Uterus (tissue), 4 donors: ENCODE results near the gene RMRP. TPM values are rescaled to one million over a fixed set of nuclear protein-coding genes. Genes with fewer than 3 reads are reported as not detected.
"Not testable (repeated sequence)": the region's sequence is repeated elsewhere in the genome, so short reads cannot be mapped to it uniquely, and the experiment has no call there.

Source experiments
- DNase-seq, 2 donors: peaks; one replicate each; pipeline ENCODE4 v3.0.0-alpha.2; 2019 to 2020
- H3K27ac ChIP-seq, 2 donors: fragments of 200-600 bp; sonication (generic); 1 replicate in 1 of 2; 2 replicates in 1 of 2; pipeline ENCODE4 v1.5.1; 2016 to 2018
- H3K27me3 ChIP-seq, 2 donors: fragments of 200-600 bp; sonication (generic); one replicate each; pipeline ENCODE4 v1.5.1; 2018 to 2019; ENCODE audit warnings: control low read depth in 1 of 2
- H3K36me3 ChIP-seq, 2 donors: fragments of 200-600 bp; sonication (generic); one replicate each; pipeline ENCODE4 v1.5.1; 2019; ENCODE audit warnings: control low read depth in 1 of 2
- H3K4me1 ChIP-seq, 2 donors: fragments of 200-600 bp; sonication (generic); one replicate each; pipeline ENCODE4 v1.5.1; 2018 to 2019; ENCODE audit warnings: control low read depth in 1 of 2
- H3K4me3 ChIP-seq, 2 donors: fragments of 200-600 bp; sonication (generic); 1 replicate in 1 of 2; 2 replicates in 1 of 2; pipeline ENCODE4 v1.5.1; 2018 to 2019; ENCODE audit warnings: mild to moderate bottlenecking in 1 of 2
- H3K9me3 ChIP-seq, 2 donors: fragments of 200-600 bp; sonication (generic); one replicate each; pipeline ENCODE4 v1.5.1; 2019; ENCODE audit warnings: control low read depth in 1 of 2
- POLR2A ChIP-seq, 2 donors: fragments of 450-650 bp; IDR thresholded peaks; one replicate each; pipeline ENCODE4 v1.6.1; 2016; ENCODE audit warnings: antibody characterized with exemption in 2 of 2, mild to moderate bottlenecking in 1 of 2, moderate library complexity in 1 of 2
- intact Hi-C: fragments of 100-400 bp; cut with DNase I; formaldehyde crosslinking; loops from one replicate; pipeline ENCODE4 v1.15.1; 2023; ENCODE audit warnings: low total_unique reads
- total RNA-seq, 4 donors: library from RNA; depleted of rRNA in 3 of 4; stranded (reverse); fragments of >200 nt in 3 of 4; gene quantifications; one replicate each; pipeline versions ENCODE4 v1.1.0 to v1.2.4, GENCODE V29; 2014 to 2023
- TF ChIP-seq, protein P1 (sequence below), 4 experiments: fragments of 200-600 bp in 2 of 4; fragments of 450-650 bp in 2 of 4; sonication (generic) in 2 of 4; IDR thresholded peaks; one replicate each; pipeline ENCODE4 v1.5.1; 2016 to 2019; ENCODE audit warnings: antibody characterized with exemption in 4 of 4, mild to moderate bottlenecking in 2 of 4, moderate library complexity in 1 of 4
- donor health status: DM: yes; HTN: yes; CAD: no.

RMRP gene
- total RNA-seq, 4 donors from 2014 or later, result 2,632 to 57,722 (median 9,015) TPM

DNA sequence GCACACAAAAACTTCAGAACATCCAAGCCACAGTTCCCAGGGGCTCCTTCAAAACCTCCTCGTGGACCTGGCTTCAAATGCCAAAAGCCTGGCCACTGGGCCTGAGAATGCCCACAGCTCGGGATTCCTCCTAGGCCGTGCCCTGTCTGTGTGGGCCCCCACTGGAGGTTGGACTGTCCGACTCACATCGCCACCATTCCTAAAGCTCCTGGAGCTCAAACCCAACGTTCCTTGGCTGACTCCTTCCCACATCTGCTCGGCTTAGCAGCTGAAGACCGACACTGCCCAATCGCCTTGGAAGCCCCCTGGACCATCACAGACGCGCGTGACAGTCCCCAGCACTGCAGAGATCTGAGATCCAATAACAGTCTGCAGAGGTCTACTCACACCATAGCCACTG, 14.8 kb downstream of the RMRP start:
- intact Hi-C loops, result no loop called here

DNA sequence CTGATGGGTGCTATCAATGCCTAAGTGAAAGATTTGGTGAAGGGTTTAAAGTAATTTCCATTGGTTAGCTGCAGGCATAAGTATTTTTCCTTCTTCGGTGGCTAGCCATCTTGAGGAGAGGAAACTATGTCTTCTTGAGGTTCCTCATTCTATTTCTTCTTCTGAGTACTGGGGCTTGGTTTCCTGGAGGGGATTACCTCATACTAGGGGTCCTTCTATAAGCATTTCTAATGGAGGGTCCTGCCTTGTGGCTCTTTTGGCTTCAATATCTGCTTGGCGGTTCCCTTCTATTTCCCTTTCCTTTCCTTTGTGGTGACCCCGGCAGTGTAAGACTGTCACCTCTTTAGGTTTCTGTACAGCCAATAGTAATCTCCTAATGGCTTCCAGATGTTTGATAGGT, 16.3 kb downstream of the RMRP start:
- DNase-seq, intact Hi-C loops, H3K27me3 ChIP-seq, H3K4me1 ChIP-seq, H3K27ac ChIP-seq, H3K4me3 ChIP-seq, H3K9me3 ChIP-seq, H3K36me3 ChIP-seq: not testable (repeated sequence)

More for the DNA sequence above, 14.8 kb downstream of the RMRP start:
- Histone ChIP-seq H3K4me1 (no peaks in the 10 kb centered on the region), H3K4me3 (no peak overlapping the region), H3K36me3 (no peaks in the 10 kb centered on the region), H3K9me3 (no peaks in the 10 kb centered on the region), H3K27me3 (no peaks in the 10 kb centered on the region), H3K27ac (no peak overlapping the region)
- TF ChIP-seq POLR2A (IDR thresholded peaks at IDR 0.05), result no peak
- TF ChIP-seq, protein P1, sequence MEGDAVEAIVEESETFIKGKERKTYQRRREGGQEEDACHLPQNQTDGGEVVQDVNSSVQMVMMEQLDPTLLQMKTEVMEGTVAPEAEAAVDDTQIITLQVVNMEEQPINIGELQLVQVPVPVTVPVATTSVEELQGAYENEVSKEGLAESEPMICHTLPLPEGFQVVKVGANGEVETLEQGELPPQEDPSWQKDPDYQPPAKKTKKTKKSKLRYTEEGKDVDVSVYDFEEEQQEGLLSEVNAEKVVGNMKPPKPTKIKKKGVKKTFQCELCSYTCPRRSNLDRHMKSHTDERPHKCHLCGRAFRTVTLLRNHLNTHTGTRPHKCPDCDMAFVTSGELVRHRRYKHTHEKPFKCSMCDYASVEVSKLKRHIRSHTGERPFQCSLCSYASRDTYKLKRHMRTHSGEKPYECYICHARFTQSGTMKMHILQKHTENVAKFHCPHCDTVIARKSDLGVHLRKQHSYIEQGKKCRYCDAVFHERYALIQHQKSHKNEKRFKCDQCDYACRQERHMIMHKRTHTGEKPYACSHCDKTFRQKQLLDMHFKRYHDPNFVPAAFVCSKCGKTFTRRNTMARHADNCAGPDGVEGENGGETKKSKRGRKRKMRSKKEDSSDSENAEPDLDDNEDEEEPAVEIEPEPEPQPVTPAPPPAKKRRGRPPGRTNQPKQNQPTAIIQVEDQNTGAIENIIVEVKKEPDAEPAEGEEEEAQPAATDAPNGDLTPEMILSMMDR (IDR thresholded peaks at IDR 0.05), result no peak
- no peak for DNase-seq

DNA sequence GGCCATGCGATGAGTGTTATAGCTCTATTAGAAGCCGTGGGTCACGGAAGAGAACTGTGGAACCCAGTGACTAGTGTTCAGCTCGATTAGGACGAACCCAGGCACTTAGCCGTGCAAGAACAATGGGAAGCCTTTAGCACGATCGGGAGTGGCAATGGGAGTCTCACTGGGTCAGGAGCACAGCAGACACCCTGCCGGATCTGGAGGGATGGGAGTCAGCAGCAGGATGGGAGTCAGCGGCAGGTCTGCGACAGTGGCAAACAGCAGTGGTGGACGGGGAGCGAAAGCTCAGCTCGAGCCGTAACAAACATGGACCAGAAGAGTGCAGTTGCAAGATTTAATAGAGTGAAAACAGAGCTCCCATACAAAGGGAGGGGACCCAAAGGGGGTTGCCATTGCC, 17.4 kb downstream of the RMRP start:
- intact Hi-C loops, H3K27me3 ChIP-seq, H3K4me1 ChIP-seq, H3K27ac ChIP-seq, H3K4me3 ChIP-seq, H3K36me3 ChIP-seq, H3K9me3 ChIP-seq, DNase-seq: not testable (repeated sequence)

DNA sequence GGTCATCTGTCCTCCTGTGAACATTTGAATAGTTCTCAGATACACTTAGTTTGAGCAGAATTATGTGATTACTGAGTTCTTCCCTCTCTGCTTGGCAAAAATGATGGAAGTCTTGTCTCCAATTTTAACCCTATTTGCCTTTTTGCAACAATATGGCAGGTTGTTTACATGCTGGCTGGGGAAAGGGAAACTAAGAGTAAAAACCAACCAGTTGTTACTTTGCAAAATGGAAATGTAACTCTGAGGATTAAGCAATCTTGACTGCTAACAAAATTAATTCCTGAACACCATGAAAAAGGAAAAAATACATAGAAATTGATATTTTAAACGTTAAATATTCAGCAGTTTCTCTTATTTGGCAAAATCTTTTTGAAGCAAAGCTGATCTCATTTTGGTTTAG, 18.2 kb downstream of the RMRP start:
- H3K9me3 ChIP-seq, result no peaks in the 10 kb centered on the region
- H3K36me3 ChIP-seq, result no peaks in the 10 kb centered on the region
- no peak overlapping the region for H3K27ac ChIP-seq
- DNase-seq, result no peak
- H3K4me3 ChIP-seq, result no peak overlapping the region
- intact Hi-C loops, result no loop called here
- TF ChIP-seq, protein P1 (IDR thresholded peaks at IDR 0.05), result no peak
- no peak for TF ChIP-seq POLR2A (IDR thresholded peaks at IDR 0.05)
- H3K27me3 ChIP-seq, result no peaks in the 10 kb centered on the region
- H3K4me1 ChIP-seq, result no peaks in the 10 kb centered on the region

DNA sequence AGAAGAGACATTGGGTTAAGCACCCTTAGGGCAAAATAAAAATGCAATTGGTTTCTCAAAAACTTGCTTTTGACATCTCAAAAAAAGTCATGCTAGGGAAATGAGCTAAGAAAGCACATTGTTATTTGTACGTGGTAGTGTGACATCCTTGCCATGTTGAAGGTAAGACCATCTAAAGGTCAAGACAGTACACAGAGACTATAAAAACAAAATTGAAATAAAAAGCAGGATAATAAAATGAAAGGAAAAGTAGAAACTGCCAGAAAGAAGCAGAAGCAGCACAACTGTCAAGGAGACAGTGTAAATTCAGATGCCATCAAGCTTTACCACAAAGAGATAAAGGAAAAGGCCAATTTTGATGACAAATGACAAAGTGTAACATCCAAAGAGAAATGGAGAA, 18.6 kb downstream of the RMRP start:
- H3K27me3 ChIP-seq, DNase-seq, H3K4me3 ChIP-seq, intact Hi-C loops, H3K27ac ChIP-seq, H3K9me3 ChIP-seq, H3K4me1 ChIP-seq, H3K36me3 ChIP-seq: not testable (repeated sequence)

DNA sequence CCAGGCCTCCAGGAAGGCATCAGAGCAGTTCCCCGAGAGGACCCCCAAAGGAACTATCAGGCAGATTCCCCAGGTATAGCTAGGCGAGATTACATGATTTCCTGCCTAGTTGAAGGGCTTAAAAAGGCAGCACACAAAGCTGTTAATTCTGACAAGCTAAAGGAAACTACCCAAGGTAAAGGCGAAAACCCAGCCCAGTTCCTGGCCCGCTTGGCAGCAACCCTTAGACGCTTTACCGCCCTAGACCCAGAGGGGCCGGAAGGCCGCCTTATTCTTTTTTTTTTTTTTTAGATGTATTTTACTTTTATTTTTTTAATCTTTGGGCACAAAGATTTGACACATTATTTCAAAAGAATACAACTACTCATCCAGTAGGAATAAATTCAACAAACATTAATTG, 19.1 kb downstream of the RMRP start:
- H3K4me1 ChIP-seq, DNase-seq, H3K27me3 ChIP-seq, H3K27ac ChIP-seq, H3K4me3 ChIP-seq, H3K9me3 ChIP-seq, H3K36me3 ChIP-seq, intact Hi-C loops: not testable (repeated sequence)

DNA sequence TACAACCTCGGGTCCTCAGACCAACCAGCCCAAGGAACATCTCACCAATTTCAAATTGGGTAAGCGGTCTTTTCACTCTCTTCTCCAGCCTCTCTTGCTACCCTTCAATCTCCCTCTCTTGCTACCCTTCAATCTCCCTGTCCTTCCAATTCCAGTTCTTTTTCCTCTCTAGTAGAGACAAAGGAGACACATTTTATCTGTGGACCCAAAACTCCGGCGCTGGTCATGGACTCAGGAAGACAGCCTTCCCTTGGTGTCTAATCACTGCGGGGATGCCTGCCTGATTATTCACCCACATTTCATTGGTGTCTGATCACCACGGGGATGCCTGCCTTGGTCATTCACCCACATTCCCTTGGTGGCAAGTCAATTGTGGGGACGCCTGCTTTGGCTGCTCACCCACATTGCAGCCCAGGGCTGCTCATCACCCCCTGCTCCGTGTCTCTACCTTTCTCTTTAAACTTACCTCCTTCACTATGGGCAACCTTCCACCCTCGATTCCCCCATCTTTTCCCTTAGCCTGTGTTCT, 20.3 kb downstream of the RMRP start:
- H3K9me3 ChIP-seq, H3K4me1 ChIP-seq, DNase-seq, H3K27ac ChIP-seq, H3K36me3 ChIP-seq, H3K4me3 ChIP-seq, intact Hi-C loops, H3K27me3 ChIP-seq: not testable (repeated sequence)

DNA sequence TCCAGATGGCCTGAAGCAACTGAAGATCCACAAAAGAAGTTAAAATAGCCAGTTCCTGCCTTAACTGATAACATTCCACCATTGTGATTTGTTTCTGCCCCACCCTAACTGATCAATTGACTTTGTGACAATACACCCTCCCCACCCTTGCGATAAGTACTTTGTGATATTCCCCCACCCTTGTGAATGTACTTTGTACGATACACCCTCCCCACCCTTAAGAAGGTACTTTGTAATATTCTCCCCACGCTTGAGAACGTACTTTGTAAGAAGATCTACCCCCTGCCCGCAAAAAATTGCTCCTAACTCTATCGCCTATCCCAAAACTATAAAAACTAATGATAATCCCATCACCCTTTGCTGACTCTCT, 21.0 kb downstream of the RMRP start:
- H3K9me3 ChIP-seq, intact Hi-C loops, H3K36me3 ChIP-seq, H3K4me3 ChIP-seq, H3K4me1 ChIP-seq, H3K27ac ChIP-seq, DNase-seq, H3K27me3 ChIP-seq: not testable (repeated sequence)
